Activated T-cell treated with anti-CD3 and anti-CD28 coated beads for 24 hours (primary cell): ENCODE measurements around the gene PRLR.

Source experiments
- DNase-seq: peaks from one replicate; pipeline ENCODE4 v3.0.0-alpha.2; 2020; ENCODE audit warnings: low read depth

Gene PRLR

DNA sequence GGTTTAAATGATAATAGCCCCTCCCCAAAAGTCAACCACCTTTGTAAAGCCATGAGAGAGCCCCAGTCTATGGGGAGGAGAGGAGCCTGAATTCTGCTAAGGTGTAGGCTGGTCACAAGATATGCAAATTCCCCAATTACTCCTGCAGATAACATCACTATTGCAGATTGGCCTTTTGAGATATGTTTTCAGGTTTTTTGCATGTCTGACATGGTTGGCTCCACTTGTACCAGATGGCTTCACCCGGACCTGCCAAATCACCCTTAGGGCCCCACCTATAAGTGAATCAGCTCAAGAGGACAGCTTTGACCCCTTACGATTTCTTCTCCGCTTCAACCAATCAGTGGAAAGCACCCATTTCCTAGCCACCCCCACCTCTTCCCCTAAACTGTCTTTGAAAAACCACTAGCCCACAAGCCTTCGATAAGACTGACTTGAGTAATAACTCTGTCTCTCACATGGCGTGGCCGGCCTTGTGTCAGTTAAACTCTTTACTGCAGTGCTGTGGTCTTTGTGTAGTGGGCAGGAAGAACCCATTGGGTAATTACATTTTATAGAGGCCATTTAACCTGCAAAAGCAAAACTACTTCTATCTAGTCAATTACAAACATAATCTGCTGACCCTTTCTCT, 69.7 kb downstream of the PRLR start:
- DNase-seq = no peak

DNA sequence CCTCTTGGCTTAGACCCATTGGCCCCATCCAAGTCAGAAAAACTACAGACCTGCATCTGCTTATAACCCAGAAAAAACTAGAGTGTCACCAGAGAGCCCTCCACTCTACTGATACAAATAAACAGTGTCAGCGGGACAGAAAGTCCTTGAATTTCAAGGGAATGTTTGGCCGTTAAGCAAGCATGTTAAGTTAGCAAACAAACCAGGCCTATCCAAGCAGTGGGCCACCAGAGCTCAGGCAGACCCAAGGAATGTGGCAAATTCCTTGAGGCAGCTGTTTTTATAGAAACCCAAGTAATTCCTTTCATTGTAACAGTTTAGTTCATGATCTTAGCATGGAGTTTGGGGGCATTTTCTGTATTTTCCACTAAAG, 70.9 kb downstream of the PRLR start:
- DNase-seq = no peak

DNA sequence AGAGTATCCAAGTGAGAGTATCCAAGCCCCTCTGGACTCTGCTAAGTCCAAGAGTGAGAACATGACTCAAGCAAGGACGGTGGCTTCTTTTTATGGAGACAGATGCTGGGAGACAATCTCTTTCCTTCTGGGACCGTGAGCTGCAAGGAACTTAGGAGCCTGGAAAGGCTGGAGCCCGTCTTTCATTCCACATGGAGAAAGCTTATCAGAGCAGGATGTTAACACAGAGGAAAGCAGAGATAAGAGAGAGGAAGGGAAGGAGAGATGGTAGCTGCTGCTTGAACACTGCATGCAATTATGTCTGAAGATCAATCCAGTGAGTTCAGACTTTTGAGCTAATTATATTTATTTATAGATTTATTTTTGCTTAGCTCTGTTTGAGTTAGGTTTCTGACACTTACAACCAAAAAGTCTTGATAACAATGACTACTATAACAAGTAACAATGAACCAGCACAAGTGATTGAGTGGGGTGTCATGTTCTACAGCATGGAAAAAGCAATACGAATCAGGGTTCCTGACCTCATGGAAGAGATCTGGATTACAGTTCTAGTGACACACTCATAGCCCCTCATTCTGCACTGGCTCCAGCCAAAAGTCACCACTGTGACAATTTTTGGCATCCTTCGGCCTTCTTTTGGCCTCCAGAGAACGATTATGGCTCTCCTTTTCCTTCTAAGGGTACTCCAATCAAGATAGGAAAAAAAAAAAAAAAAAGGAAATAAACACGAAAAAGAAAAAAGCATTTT, 71.5 kb downstream of the PRLR start:
- DNase-seq = no peak

DNA sequence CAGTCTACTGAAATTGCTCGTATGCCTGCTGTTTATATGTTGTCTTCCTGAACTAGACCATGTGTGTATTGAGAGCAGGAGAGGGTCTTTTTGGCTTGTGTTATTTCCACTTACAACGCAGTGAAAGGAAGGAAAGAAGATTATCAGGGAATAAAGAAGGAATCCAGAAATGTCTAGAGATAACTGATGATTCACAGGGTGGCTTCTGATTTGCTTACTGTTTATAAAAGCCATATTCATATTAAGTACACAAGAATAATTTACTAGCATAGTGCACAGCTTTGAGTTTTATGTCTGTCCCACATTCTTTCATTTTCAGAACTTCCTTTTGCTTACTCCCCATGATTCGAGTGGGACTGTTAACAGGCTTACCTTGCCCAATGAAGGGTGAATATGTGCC, 72.1 kb downstream of the PRLR start:
- DNase-seq = no peak

DNA sequence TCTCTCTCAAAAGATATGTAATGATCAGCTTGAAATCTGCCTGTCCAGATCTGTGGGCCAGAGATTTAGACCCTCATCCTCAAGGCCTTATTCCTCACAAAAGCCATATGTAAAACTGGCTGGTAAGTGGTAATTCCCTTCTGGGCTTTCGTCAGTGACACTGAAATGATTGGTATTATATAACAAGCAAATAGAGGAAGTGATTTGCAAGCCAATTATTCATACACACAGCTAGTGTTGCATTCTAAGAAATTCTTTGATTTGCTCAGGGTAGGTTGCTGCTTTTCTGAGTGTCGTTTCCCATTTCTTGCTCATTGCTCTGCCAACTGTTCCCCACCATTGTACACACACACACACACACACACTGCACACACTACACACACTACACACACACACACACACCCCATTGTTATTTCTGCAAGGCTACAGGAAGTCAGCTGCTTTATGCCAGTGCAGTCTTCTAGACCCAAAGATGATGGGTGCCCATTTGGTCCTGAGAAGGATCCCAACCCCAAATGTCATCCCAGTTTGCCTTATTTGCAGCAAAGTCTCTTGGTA, 76.8 kb downstream of the PRLR start:
- DNase-seq = no peak

DNA sequence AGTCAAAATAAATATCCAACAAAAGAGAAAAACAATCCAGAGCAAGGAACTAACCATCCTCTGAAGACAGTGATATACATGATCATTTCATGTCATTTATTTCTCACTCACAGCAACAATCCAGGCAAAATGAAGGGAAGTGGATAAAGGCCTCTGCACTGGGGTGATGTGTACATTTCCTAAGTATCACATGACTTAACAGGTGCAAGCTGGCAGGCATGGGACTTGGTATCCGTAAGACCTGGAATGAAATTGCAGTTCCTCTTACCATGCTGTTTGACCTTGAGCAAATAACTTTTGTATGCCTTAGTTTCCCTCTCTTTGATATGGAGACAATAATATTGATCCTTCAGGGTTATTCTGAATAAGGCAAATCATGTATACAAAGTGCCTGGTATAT, 77.6 kb downstream of the PRLR start:
- DNase-seq = no peak

DNA sequence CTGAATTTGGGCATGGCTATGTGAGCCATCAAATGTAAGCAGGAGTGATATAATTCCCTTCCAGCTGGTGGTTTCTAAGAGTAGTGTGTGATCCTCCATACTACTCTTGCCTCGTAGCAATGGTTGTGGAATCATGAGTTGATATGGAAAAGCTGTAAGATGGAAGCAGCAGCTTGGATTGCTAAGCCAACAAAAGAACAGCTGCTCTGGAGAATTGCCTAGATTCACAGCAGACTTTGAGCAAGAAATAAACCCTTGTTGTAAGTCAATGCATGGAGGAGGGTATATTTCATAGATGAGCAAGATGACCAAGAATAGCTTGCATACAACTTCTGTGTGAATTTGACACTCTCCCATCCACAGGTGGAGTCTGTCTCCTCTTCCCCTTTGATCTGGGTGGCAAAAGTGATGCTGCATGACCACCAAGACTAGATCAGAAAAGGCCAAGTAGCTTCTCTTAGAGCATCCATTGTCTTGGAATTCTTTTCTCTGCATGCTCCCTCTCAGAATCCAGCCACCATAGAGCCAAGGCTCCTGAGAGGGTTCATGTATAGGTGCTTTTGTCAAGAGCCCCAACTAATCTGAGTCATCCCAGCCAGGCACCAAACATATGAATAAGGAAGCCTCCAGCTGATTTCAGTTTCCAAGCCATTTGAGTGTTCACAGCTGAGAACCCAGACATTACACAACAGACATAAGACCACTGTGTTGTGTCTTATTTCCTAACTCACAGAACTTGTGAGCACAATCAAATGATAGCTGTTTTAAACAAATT, 79.0 kb downstream of the PRLR start:
- no peak for DNase-seq

DNA sequence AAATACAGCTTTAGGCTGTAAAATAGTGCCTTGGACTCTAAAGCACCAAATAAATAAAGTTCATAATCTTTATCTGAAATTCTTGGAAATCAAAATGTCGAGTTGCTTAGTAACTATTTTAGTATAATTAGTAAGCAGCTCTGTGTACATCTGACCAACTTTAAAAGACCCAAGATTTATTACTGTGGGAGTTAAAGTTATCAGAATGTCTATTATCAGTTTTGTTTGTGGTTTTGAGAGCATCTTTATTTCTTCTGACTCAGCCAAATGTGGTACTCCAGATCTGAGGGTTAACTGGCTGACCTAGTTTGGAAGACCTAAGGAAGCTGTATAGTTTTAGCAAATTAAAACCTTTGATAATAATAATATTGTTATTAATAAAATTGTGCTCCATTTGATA, 81.2 kb downstream of the PRLR start:
- DNase-seq = no peak

DNA sequence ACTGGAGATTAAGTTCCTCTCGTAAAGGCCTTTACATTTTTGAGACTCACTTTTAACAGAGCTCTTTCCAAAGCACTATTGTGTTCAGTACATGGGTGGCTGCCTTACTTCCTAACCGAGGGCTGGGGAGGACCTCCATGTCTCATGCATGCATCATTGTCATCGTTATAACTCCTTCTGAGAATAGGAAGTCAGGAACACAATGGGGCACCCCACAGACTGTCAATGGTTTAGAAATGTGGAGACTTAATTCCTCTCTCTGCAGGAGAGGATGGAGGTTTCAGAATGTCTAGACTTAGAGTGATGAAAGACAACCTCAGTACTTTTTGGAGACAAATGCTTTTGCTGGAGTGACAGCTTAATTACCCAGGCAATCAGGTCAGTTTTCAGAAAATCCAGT, 83.9 kb downstream of the PRLR start:
- DNase-seq = no peak

DNA sequence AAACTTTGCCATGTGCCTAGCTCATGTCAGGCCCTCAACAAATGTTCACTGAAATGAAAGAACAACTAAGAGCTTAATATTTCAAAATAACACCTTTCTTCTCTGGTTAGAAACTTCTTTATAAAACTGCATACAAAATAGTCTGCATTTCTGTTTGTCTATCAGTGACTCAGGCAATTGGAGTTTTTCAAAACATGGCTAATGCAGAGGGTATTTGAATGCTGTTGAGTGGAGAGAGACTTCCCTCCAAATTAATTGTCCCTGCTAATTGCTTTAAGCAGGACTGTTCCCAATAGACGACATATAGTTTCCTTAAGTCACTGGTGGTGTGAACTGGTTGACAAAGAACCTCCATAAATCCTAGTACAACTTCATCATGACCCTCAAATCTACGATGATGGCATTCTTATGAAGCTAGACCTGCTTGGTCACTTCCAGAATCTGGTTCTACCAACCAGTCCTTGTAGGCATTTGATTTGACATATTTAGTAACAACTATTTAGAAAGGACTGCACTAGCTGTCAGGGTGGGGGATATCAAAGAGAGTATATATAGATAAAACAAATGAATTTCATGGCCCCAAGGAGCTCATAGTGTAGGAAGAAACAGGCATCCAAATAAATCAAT, 84.5 kb downstream of the PRLR start:
- DNase-seq = no peak

DNA sequence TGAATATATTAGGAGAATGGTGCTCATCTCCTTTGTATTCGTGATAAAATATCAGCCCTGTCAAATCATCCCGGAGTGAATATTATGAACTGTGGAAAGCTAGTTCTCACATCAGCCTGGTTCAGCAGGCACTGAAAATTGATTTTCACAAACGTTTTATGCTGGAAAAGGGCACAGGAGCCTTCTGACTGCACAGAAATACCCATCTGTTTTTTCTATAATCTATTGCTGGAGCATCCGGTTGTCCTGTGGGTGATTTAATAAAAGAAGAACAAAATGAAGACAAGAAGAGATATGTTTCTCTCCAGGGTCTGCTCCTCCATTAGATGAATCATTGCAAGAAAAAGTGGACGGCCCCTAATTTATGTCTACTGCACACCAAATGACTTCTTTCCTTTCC, 85.3 kb downstream of the PRLR start:
- no peak for DNase-seq

DNA sequence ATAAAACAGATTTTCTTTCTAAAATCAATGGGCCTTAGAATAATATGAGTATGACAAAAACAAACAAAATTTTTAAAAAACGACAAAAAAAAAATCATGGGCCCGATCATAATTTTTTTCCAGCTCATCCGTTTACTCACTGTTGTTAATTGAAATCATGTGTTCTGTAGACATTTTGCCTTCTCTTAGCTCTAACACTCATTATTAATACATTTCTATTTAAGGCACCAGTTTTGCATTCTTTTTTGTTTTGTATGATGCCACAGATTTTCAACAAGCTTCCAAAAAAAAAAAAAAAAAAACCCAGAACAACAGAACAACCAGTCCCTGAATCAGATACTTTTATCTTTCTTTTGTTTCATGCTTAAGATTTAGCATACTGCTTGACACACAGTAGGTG, 86.4 kb downstream of the PRLR start:
- no peak for DNase-seq

DNA sequence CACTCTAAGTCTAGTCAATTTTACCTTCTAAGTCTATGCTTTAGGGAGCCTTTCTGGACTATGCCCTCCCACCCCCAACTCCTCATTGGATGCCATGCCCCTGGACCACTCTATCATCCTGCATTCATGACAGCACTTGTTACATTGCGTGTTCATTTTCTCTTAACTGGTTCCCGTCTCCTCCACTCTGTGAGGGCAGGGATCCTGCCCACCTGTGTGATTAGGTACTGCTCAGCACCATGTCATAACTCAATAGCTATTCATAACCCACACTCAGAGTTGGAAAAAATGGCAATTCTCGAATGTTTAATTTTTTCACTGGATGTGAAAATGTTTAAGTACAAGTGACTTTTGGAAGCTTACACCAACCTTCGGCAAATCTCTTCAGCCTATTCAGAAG, 88.5 kb downstream of the PRLR start:
- no peak for DNase-seq

DNA sequence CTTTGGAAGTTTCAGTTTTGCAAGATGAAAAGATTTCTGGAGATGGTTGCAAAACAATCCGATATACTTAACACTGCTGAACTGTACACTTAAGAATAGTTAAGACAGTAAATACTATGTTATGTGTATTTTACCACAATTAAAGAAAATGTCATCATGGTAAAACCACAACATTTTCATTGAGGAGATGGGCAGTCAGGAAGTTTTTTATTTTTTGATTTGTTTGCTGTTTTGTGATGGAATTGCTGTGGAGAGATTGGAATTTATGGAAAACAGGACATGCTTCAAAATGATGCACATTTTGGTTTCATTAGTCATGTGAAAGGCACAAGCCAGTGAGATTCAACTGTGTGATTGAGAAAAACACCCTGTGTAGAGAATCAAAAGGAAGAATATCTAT, 92.1 kb downstream of the PRLR start:
- no peak for DNase-seq

DNA sequence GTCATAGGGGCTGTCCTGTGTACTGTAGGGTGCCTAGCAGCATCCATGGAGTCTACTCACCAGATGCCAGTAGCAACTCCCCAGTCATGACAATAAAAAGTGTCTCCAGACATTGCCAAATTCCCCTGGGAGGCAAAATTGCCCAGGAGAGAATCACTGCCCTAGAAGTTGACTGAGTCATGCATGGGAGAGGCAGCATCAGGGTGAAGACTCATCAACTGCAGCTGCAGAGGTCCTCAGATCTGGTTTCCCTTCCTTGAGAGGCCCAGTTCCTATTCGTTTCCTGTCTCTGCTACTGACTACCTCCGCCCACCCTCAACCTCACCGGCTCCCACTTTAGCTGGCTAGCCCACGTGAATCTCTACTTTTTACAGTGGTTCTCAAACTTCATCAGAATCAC, 93.9 kb downstream of the PRLR start:
- no peak for DNase-seq

DNA sequence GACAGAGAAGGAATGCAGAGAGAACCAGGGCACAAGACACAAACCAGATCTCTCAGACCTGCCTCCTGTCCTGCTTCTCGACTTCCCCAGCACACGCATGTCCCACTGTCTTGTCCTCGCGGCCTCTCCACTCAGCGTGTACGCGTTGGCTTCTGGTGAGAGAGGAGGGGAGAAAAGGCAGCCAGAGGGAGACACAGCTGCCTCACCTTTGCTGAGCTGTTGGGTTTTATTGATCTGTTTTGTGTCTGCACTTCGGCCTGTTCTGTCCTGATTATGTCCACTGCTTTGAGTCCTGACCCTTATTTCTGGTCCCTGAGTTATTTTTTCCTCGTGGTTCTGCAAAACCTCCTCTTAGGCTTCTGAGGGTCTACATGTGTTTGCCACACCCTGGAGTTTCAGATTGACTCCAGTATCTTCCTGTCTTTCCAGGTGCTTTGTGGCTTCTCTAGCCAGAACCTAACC, 95.0 kb downstream of the PRLR start:
- no peak for DNase-seq

DNA sequence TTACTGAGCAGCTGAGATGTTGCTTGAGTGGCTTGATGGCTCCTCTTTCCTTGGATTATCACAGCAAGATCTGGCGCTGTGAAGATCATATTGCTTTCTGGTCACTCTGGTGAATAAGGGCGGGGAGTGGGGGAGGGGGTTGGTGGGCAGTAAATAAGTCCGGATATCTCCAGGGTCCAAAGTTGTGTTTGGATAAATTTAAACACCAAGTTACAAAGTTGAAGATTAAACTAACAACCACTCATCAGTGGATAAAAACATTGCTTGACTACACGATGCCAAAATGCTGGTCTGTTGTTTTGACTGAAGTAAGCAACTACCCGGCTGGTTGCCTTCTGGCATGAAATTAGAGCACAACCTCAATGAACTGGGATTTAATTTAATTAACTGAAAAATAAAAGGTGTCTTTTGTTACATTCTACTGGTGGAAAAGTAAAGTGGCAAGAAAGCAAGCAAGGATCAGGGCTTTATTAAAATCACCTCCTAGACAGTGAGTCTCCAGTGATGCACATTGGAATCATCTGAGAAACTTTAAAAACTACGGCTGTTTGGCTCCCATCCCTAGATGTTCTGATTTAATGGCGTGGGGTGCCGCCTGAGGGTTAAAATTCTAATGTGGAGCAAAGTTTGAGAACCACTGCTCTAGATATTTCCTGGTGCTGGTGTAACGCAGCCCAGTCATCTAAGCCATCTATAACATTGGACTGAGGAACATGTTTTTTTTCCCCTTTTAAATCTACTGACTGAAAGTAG, 95.8 kb downstream of the PRLR start:
- no peak for DNase-seq

DNA sequence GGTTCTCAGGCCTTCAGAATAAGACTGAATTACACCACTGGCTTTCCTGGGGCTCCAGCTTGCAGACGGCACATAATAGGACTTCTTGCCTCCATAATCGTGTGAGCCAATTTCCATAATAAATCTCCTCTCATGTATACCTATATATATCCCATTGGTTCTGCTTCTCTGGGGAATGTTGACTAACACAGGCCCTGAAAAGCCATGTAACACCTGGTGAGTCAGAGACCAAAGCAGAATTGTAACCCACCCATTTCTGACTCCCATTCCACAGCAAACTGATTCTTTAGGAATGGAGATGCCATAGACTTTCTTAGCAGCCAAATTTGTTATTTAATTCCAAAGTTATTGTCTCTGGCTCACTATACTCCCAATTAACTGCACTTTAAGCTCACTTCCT, 97.1 kb downstream of the PRLR start:
- no peak for DNase-seq

DNA sequence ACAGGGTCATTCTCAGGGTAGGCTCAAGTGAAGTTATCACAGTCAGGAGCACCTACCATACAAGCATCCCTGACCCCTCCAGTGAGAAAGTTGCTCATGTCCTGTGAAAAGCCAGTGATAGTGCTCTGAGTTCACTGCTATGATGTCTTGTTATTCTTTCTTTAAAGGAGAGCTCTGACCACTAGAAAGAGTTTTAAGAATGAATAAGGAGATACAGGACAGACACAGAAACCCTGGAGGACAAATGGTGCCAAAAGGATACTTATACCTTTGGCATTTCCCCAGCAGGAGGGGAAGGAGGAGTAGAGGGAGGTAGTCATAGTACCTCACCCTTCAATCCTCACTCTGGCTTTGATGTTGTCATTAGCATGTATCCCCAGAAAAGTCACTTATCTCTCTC, 98.6 kb downstream of the PRLR start:
- DNase-seq = no peak

DNA sequence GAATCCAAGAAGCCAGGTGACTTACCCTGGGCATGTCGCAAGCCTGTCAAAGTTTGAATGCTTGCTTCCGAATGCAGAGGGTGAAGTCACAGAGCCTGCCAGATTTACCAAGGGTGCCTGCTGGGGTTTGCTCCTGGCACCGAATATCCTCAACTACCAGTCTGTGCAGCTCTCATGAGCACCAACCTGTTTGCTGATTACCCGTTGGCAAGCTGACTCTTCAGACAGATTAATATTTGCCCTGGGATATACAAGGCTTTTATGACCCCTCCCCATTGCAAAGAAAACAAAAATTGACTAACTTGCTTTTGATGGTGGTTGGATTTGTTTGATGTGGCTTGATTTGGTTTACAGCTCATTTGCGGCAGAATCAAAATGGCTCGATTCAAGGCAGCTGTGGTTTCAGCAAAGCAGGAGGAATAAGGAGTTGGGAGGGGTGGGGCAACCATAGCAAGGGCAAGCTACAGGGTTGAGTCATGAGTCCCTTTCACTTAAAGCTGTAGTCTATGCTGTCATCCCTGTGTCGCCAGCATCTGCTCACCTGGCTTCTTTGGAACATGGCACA, 100.3 kb downstream of the PRLR start:
- peak; percentile 52 for DNase-seq

DNA sequence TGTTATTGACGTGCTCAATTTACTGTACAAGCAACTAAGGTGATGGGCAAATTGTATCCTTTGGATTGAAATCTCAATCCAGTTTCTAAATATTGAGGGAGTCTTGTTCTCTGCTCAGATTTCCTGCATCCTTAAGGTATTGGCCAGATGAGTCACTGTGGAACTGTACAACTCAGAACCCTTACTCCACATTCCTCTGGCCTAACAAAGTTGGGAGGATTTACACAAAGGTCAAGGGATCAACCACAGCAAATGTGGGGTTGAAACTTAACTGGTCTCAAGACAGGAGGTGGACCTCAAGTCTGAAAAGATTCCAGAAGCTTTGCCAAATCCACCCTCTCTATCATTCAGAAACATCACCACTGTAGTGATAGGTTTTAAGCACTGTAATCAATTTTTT, 101.0 kb downstream of the PRLR start:
- DNase-seq = no peak
